ENCODE results near the gene MAD1L1. TPM values are rescaled to one million over a fixed set of nuclear protein-coding genes. Genes with fewer than 3 reads are reported as not detected.

The MAD1L1 gene
- total RNA-seq, 1 donor from 2014 or later: 53.8 TPM

DNA sequence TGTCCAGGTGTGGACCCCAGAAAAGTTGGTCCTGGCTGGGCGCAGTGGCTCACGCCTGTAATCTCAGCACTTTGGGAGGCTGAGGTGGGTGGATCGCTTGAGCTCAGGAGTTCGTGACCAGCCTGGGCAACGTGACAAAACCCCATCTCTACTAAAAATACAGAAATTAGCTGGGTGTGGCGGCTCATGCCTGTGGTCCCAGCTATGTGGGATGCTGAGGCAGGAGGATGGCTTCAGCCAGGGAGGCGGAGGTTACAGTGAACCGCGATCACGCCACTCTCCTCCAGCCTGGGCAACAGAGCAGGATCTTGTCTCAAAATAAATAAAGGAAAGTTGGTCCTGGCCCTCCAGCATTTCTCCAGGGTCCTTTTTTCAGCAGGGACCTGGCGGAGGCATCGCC, 10.7 kb upstream of the MAD1L1 start:
- no peak for DNase-seq (ENCODE audit: low read depth, low spot score)

GRCh38 chr7:2242541-2243429, 10.0 kb upstream of the MAD1L1 start:
- Mint-ChIP-seq H3K27ac (ENCODE audit: unreplicated experiment) (peak overlapping the region; percentile 97), H3K4me3 (peak overlapping the region; percentile 94), H3K36me3 (ENCODE audit: low read depth) (no peaks in the 10 kb centered on the region), H3K9me3 (no peaks in the 10 kb centered on the region), H3K27me3 (ENCODE audit: low read depth) (no peaks in the 10 kb centered on the region), H3K4me1 (peaks cover 16% of the 10 kb centered on the region)
- TF ChIP-seq CTCF (conservative IDR thresholded peaks at IDR 0.05): peak; percentile 28
- DNase-seq (ENCODE audit: low read depth, low spot score): no peak

More for the DNA sequence above, 10.7 kb upstream of the MAD1L1 start:
- H3K36me3 Mint-ChIP-seq (ENCODE audit: low read depth): no peaks in the 10 kb centered on the region
- H3K27ac Mint-ChIP-seq (ENCODE audit: unreplicated experiment): no peak overlapping the region
- H3K4me1 Mint-ChIP-seq: peaks cover 16% of the 10 kb centered on the region
- no peaks in the 10 kb centered on the region for H3K9me3 Mint-ChIP-seq
- H3K4me3 Mint-ChIP-seq: peak overlapping the region; percentile 94
- TF ChIP-seq CTCF (conservative IDR thresholded peaks at IDR 0.05): no peak
- H3K27me3 Mint-ChIP-seq (ENCODE audit: low read depth): no peaks in the 10 kb centered on the region

GRCh38 chr7:2241580-2242540, 9.1 kb upstream of the MAD1L1 start, which contains the start of the genes MRM2 and NUDT1:
MRM2 (minus strand) TSS chr7:2242205; CDS start chr7:2242169, 36 bp downstream.
NUDT1 (plus strand) TSS chr7:2242226; CDS start chr7:2244575, 2,349 bp downstream.
- peak within 1 kb of the TSS; percentile 97 for H3K27ac Mint-ChIP-seq (ENCODE audit: unreplicated experiment)

DNA sequence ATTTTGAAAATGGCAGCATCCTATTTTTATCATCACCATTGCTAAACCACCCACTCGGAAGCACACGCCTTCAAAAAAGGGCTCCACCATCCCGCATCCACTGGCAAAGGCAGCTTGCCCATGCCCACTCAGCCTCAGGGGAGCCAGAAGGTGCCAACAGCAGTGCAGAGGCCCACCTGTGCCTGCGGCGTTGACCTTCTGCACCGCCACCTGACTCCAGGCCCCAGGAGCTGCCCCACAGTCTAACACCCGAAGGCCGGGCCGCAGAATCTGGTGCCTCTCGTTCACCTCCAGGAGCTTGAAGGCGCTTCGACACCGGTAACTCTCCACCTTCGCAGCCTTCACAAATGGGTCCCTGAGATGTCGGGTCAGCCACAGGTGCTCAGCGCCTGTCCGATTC, 6.5 kb upstream of the MAD1L1 start:
- DNase-seq (ENCODE audit: low read depth, low spot score): no peak
- no peak overlapping the region for H3K27ac Mint-ChIP-seq (ENCODE audit: unreplicated experiment)
- TF ChIP-seq CTCF (conservative IDR thresholded peaks at IDR 0.05): no peak
- H3K36me3 Mint-ChIP-seq (ENCODE audit: low read depth): peaks cover 6% of the 10 kb centered on the region
- H3K27me3 Mint-ChIP-seq (ENCODE audit: low read depth): no peaks in the 10 kb centered on the region
- H3K9me3 Mint-ChIP-seq: no peaks in the 10 kb centered on the region
- peak overlapping the region; percentile 69 for H3K4me3 Mint-ChIP-seq
- peaks cover 16% of the 10 kb centered on the region for H3K4me1 Mint-ChIP-seq

More at GRCh38 chr7:2241580-2242540, 9.1 kb upstream of the MAD1L1 start, which contains the start of the genes MRM2 and NUDT1:
- DNase-seq (ENCODE audit: low read depth, low spot score): peak; percentile 80
- no peak for TF ChIP-seq CTCF (conservative IDR thresholded peaks at IDR 0.05)
- Mint-ChIP-seq H3K36me3 (ENCODE audit: low read depth) (no peaks in the 10 kb centered on the region), H3K9me3 (no peaks in the 10 kb centered on the region), H3K27me3 (ENCODE audit: low read depth) (no peaks in the 10 kb centered on the region), H3K4me1 (peaks cover 16% of the 10 kb centered on the region), H3K4me3 (peak within 1 kb of the TSS; percentile 94)

DNA sequence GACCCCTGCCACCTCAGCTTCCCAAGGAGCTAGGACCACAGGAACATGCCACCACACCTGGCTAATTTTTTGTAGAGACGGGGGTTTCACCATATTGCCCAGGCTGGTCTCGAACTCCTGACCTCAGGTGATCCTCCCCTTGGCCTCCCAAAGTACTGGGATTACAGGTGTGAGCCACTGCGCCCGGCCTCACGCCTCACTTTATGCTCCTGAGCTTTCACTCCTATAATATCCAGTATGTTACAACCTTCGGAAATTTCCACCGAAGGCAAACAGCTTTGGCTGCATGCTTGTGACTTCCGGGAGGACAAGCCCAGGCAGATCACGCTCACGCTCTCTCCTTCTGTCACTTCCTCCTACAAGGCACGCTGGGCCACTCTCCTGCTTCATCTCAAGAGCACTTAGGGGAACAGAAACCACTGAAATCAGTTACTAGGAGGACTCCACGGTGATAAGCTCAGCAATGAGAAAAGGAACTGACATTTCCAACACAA, 4.4 kb upstream of the MAD1L1 start:
- no peak for TF ChIP-seq CTCF (conservative IDR thresholded peaks at IDR 0.05)
- peak overlapping the region; percentile 35 for H3K4me3 Mint-ChIP-seq
- peaks cover 6% of the 10 kb centered on the region for H3K36me3 Mint-ChIP-seq (ENCODE audit: low read depth)
- H3K9me3 Mint-ChIP-seq: no peaks in the 10 kb centered on the region
- no peak for DNase-seq (ENCODE audit: low read depth, low spot score)
- H3K27me3 Mint-ChIP-seq (ENCODE audit: low read depth): no peaks in the 10 kb centered on the region
- H3K4me1 Mint-ChIP-seq: peaks cover 11% of the 10 kb centered on the region
- H3K27ac Mint-ChIP-seq (ENCODE audit: unreplicated experiment): no peak overlapping the region

All from neural crest cell (in vitro differentiated cells).